Colonic mucosa (tissue), 4 donors: ENCODE measurements around the gene CA4. TPM values are rescaled to one million over a fixed set of nuclear protein-coding genes. Genes with fewer than 3 reads are reported as not detected.
"Not testable (repeated sequence)": the region's sequence is repeated elsewhere in the genome, so short reads cannot be mapped to it uniquely, and the experiment has no call there.

Source experiments
- DNase-seq: peaks from one replicate; pipeline ENCODE4 v3.0.0-alpha.2; 2020
- H3K27ac ChIP-seq: fragments of 200-600 bp; one replicate; pipeline ENCODE4 v1.8.0; 2021
- H3K27me3 ChIP-seq: fragments of 200-600 bp; one replicate; pipeline ENCODE4 v1.8.0; 2021
- H3K36me3 ChIP-seq: fragments of 200-600 bp; one replicate; pipeline ENCODE4 v1.8.0; 2021
- H3K4me1 ChIP-seq: fragments of 200-600 bp; one replicate; pipeline ENCODE4 v1.8.0; 2021; ENCODE audit warnings: mild to moderate bottlenecking
- H3K4me3 ChIP-seq: fragments of 200-600 bp; one replicate; pipeline ENCODE4 v1.8.0; 2021
- H3K9ac ChIP-seq, 2 donors: one replicate each; pipeline ENCODE4 v1.7.0; 2013; ENCODE audit warnings: control low read depth in 2 of 2, low read depth in 2 of 2, low read length in 2 of 2
- H3K9me3 ChIP-seq: fragments of 200-600 bp; one replicate; pipeline ENCODE4 v1.8.0; 2021
- CTCF ChIP-seq: fragments of 200-600 bp; IDR thresholded peaks from one replicate; pipeline ENCODE4 v1.8.0; 2022; ENCODE audit warnings: antibody characterized with exemption, mild to moderate bottlenecking
- intact Hi-C: fragments of 100-400 bp; cut with DNase I; formaldehyde crosslinking; loops from one replicate; pipeline ENCODE4 v1.14.1; 2022
- total RNA-seq, 2 donors: library from RNA; stranded (reverse); fragmentation: NEBNext Ultra II Directional in 1 of 2; extraction: Animal tissue kit (Norgen Biotek cat#: 25700) in 1 of 2; gene quantifications; one replicate each; pipeline ENCODE4 v1.2.1, GENCODE V29; 2021
- donor health status: healthy.
- donor health status: DM: no; HTN: no; CAD: no.
- donor health status: DM: no; HTN: no; CAD: no.

The CA4 gene
- total RNA-seq, 2 donors from 2014 or later = 111 to 397 TPM

- TF ChIP-seq CTCF = no peak
- H3K9ac ChIP-seq = no peak overlapping the region
- H3K36me3 ChIP-seq = no peaks in the 10 kb centered on the region
- peak overlapping the region; percentile 12 for H3K27ac ChIP-seq
- intact Hi-C loops = no loop called here
- no peaks in the 10 kb centered on the region for H3K9me3 ChIP-seq
- H3K4me1 ChIP-seq = no peaks in the 10 kb centered on the region
- DNase-seq = peak; percentile 22
- H3K4me3 ChIP-seq = no peak overlapping the region
- no peaks in the 10 kb centered on the region for H3K27me3 ChIP-seq
Observed at GRCh38 chr17:60193482-60193881, 43.7 kb downstream of the CA4 start.

GRCh38 chr17:60194141-60194540 is 44.4 kb downstream of the CA4 start:
- H3K36me3 ChIP-seq, H3K9me3 ChIP-seq, H3K27me3 ChIP-seq, intact Hi-C loops, DNase-seq, H3K4me3 ChIP-seq, H3K9ac ChIP-seq, H3K4me1 ChIP-seq: not testable (repeated sequence)
- H3K27ac ChIP-seq = peak overlapping the region; percentile 12

- H3K9ac ChIP-seq, H3K4me1 ChIP-seq, H3K9me3 ChIP-seq, H3K4me3 ChIP-seq, DNase-seq, H3K27me3 ChIP-seq, H3K36me3 ChIP-seq, intact Hi-C loops, H3K27ac ChIP-seq: not testable (repeated sequence)
Observed at GRCh38 chr17:60198630-60199029, 48.9 kb downstream of the CA4 start.

GRCh38 chr17:60205782-60206181 is 56.0 kb downstream of the CA4 start:
- H3K9me3 ChIP-seq, DNase-seq, H3K27ac ChIP-seq, H3K4me1 ChIP-seq, H3K27me3 ChIP-seq, H3K4me3 ChIP-seq, H3K36me3 ChIP-seq, H3K9ac ChIP-seq, intact Hi-C loops: not testable (repeated sequence)

GRCh38 chr17:60208302-60208701 is 58.5 kb downstream of the CA4 start:
- H3K9me3 ChIP-seq, H3K4me1 ChIP-seq, H3K9ac ChIP-seq, DNase-seq, H3K36me3 ChIP-seq, H3K4me3 ChIP-seq, H3K27me3 ChIP-seq, H3K27ac ChIP-seq, intact Hi-C loops: not testable (repeated sequence)

Other genes starting within 250 kb of the CA4 start
- 10 to 100 TPM; 21.6 to 25.6 TPM for gene RNFT1, start 185.2 kb upstream of the CA4 start, total RNA-seq
- gene HEATR6, start 71.1 kb upstream of the CA4 start, total RNA-seq = 10 to 100 TPM in 1 of 2 donors, 1 to 10 TPM in 1; 9.7 to 12.0 TPM
- gene USP32, start 242.2 kb downstream of the CA4 start, total RNA-seq = 10 to 100 TPM; 28.9 to 52.1 TPM